Neural progenitor cell (in vitro differentiated cells): Measurements from ENCODE around the gene DCAF8L2. TPM values are rescaled to one million over a fixed set of nuclear protein-coding genes. Genes with fewer than 3 reads are reported as not detected.
"Not testable (repeated sequence)": the region's sequence is repeated elsewhere in the genome, so short reads cannot be mapped to it uniquely, and the experiment has no call there.

Experiments
- DNase-seq: peaks from one replicate; pipeline ENCODE4 v3.0.0-alpha.2; 2016; ENCODE audit warnings: low spot score
- H2AFZ ChIP-seq: fragments of 200-600 bp; sonication (generic); replicated peaks from 2 replicates; pipeline ENCODE4 v1.6.1; 2016; ENCODE audit warnings: antibody characterized with exemption
- H3F3A ChIP-seq: fragments of 200-600 bp; sonication (generic); 2 replicates; pipeline ENCODE4 v1.6.1; 2016; ENCODE audit warnings: antibody characterized with exemption, low read depth
- H3K27ac ChIP-seq: fragments of 200-600 bp; sonication (generic); 2 replicates; pipeline ENCODE4 v1.5.1; 2016; ENCODE audit warnings: mild to moderate bottlenecking
- H3K27me3 ChIP-seq: fragments of 200-600 bp; sonication (generic); 2 replicates; pipeline ENCODE4 v1.6.1; 2016; ENCODE audit warnings: mild to moderate bottlenecking, moderate library complexity
- H3K36me3 ChIP-seq: fragments of 200-600 bp; sonication (generic); 2 replicates; pipeline ENCODE4 v1.5.1; 2016
- H3K4me1 ChIP-seq: fragments of 200-600 bp; sonication (generic); 2 replicates; pipeline ENCODE4 v1.6.1; 2016; ENCODE audit warnings: mixed run types
- H3K4me2 ChIP-seq: fragments of 200-600 bp; sonication (generic); 2 replicates; pipeline ENCODE4 v1.6.1; 2016
- H3K4me3 ChIP-seq: fragments of 200-600 bp; sonication (generic); 2 replicates; pipeline ENCODE4 v1.5.1; 2016
- H3K79me2 ChIP-seq: fragments of 200-600 bp; sonication (generic); 2 replicates; pipeline ENCODE4 v1.6.1; 2016; ENCODE audit warnings: low read depth
- H3K9ac ChIP-seq: fragments of 200-600 bp; sonication (generic); 2 replicates; pipeline ENCODE4 v1.6.1; 2016
- H3K9me3 ChIP-seq: fragments of 200-600 bp; sonication (generic); 2 replicates; pipeline ENCODE4 v1.5.1; 2016; ENCODE audit warnings: low read depth
- H4K20me1 ChIP-seq: fragments of 200-600 bp; sonication (generic); 2 replicates; pipeline ENCODE4 v1.6.1; 2016; ENCODE audit warnings: low read depth
- H3K27ac Mint-ChIP-seq: 3 replicates; pipeline ENCODE4 v1.8.0; 2021; ENCODE audit warnings: mixed read lengths
- H3K27me3 Mint-ChIP-seq: 2 replicates; pipeline ENCODE4 v1.8.0; 2022; ENCODE audit warnings: low read depth, mild to moderate bottlenecking, inconsistent platforms, moderate library complexity, mixed read lengths; ENCODE audit not compliant: insufficient read depth
- H3K36me3 Mint-ChIP-seq: 3 replicates; pipeline ENCODE4 v1.8.0; 2021; ENCODE audit warnings: mixed read lengths
- H3K4me1 Mint-ChIP-seq: 3 replicates; pipeline ENCODE4 v1.8.0; 2021; ENCODE audit warnings: mixed read lengths
- H3K4me3 Mint-ChIP-seq: 3 replicates; pipeline ENCODE4 v1.8.0; 2021; ENCODE audit warnings: mild to moderate bottlenecking, moderate library complexity, mixed read lengths
- H3K9me3 Mint-ChIP-seq: 3 replicates; pipeline ENCODE4 v1.8.0; 2020; ENCODE audit warnings: mixed read lengths
- CTCF ChIP-seq: fragments of 200-600 bp; sonication (generic); IDR thresholded peaks from 2 replicates; pipeline ENCODE4 v1.5.1; 2017; ENCODE audit warnings: antibody characterized with exemption, mild to moderate bottlenecking
- EZH2 ChIP-seq: fragments of 200-600 bp; sonication (generic); IDR thresholded peaks from 2 replicates; pipeline ENCODE4 v1.6.1; 2017; ENCODE audit warnings: antibody characterized with exemption, mild to moderate bottlenecking, moderate library complexity
- EZH2phosphoT487 ChIP-seq: fragments of 200-600 bp; sonication (generic); IDR thresholded peaks from 2 replicates; pipeline ENCODE4 v1.6.1; 2017; ENCODE audit warnings: antibody characterized with exemption
- total RNA-seq: library from RNA; depleted of rRNA; stranded (reverse); fragments of >200 nt; gene quantifications from 2 replicates; pipeline ENCODE4 v1.2.3, GENCODE V29; 2015; ENCODE audit warnings: low replicate concordance

Gene DCAF8L2
- total RNA-seq, 1 donor from 2014 or later = not detected

GRCh38 chrX:27740933-27741332 lies 150.8 kb downstream of the DCAF8L2 start:
- Histone ChIP-seq H3K4me2 (no peak overlapping the region), H3K4me3 (no peak overlapping the region), H3K9me3 (no peaks in the 10 kb centered on the region), H4K20me1 (no peaks in the 10 kb centered on the region), H3K9ac (no peak overlapping the region), H3K4me1 (no peaks in the 10 kb centered on the region), H3K27me3 (no peaks in the 10 kb centered on the region), H2AFZ (no peak overlapping the region), H3F3A (no peaks in the 10 kb centered on the region), H3K36me3 (no peaks in the 10 kb centered on the region), H3K79me2 (no peaks in the 10 kb centered on the region), H3K27ac (no peak overlapping the region)
- Mint-ChIP-seq H3K9me3 (no peaks in the 10 kb centered on the region), H3K36me3 (no peaks in the 10 kb centered on the region), H3K4me1 (no peaks in the 10 kb centered on the region), H3K4me3 (no peak overlapping the region), H3K27me3 (no peaks in the 10 kb centered on the region), H3K27ac (no peak overlapping the region)
- DNase-seq = no peak
- TF ChIP-seq EZH2phosphoT487 (no peak), CTCF (no peak), EZH2 (no peak)

- not testable (repeated sequence) for H3K79me2 ChIP-seq, H3K4me3 Mint-ChIP-seq, DNase-seq, H3K9ac ChIP-seq, H3K9me3 ChIP-seq, H3K4me1 ChIP-seq, H3K36me3 Mint-ChIP-seq, H3K27me3 ChIP-seq, H3K4me1 Mint-ChIP-seq, H3K27me3 Mint-ChIP-seq, H3K4me2 ChIP-seq, H3K4me3 ChIP-seq, H4K20me1 ChIP-seq, H3F3A ChIP-seq, H3K9me3 Mint-ChIP-seq, H3K27ac Mint-ChIP-seq, H2AFZ ChIP-seq, H3K36me3 ChIP-seq, H3K27ac ChIP-seq
Measured at GRCh38 chrX:27743521-27743920, 153.4 kb downstream of the DCAF8L2 start.

GRCh38 chrX:27746516-27746915 lies 156.4 kb downstream of the DCAF8L2 start:
- TF ChIP-seq EZH2phosphoT487 (no peak), EZH2 (no peak), CTCF (no peak)
- H3F3A ChIP-seq = no peaks in the 10 kb centered on the region
- H3K27ac Mint-ChIP-seq = no peak overlapping the region
- H3K36me3 ChIP-seq = no peaks in the 10 kb centered on the region
- no peaks in the 10 kb centered on the region for H3K36me3 Mint-ChIP-seq
- no peaks in the 10 kb centered on the region for H3K4me1 Mint-ChIP-seq
- no peak overlapping the region for H3K27ac ChIP-seq
- H3K4me1 ChIP-seq = no peaks in the 10 kb centered on the region
- H2AFZ ChIP-seq = no peak overlapping the region
- H3K4me3 ChIP-seq = no peak overlapping the region
- H3K9me3 Mint-ChIP-seq = peaks cover 5% of the 10 kb centered on the region
- no peak overlapping the region for H3K4me2 ChIP-seq
- H3K27me3 Mint-ChIP-seq = no peaks in the 10 kb centered on the region
- H3K79me2 ChIP-seq = no peaks in the 10 kb centered on the region
- no peaks in the 10 kb centered on the region for H3K9me3 ChIP-seq
- no peaks in the 10 kb centered on the region for H3K27me3 ChIP-seq
- H3K9ac ChIP-seq = no peak overlapping the region
- no peaks in the 10 kb centered on the region for H4K20me1 ChIP-seq
- no peak overlapping the region for H3K4me3 Mint-ChIP-seq
- no peak for DNase-seq

GRCh38 chrX:27750298-27750697 lies 160.2 kb downstream of the DCAF8L2 start:
- not testable (repeated sequence) for H3K27me3 ChIP-seq, H4K20me1 ChIP-seq, H3K4me3 ChIP-seq, H3K79me2 ChIP-seq, H3K4me1 ChIP-seq, H3K4me2 ChIP-seq, H3F3A ChIP-seq, H3K27me3 Mint-ChIP-seq, DNase-seq, H3K9me3 ChIP-seq, H3K4me1 Mint-ChIP-seq, H3K36me3 Mint-ChIP-seq, H3K9ac ChIP-seq, H3K27ac Mint-ChIP-seq, H3K9me3 Mint-ChIP-seq, H2AFZ ChIP-seq, H3K27ac ChIP-seq, H3K4me3 Mint-ChIP-seq, H3K36me3 ChIP-seq
